Activated CD8-positive, alpha-beta T cell treated with anti-CD3 and anti-CD28 coated beads for 36 hours (primary cell): ENCODE data around the gene CNOT6. TPM values are rescaled to one million over a fixed set of nuclear protein-coding genes. Genes with fewer than 3 reads are reported as not detected.

ENCODE experiments used
- ATAC-seq: fragments of 200-7000 bp; cut with Tn5 transposase; one replicate; pipeline ENCODE4 v1.10.0; 2021; ENCODE audit warnings: mild to moderate bottlenecking, moderate library complexity
- CTCF ChIA-PET: fragments of 350-600 bp; sonication (Branson Sonifier 250); formaldehyde crosslinking; loops from one replicate; lab custom pipeline; 2021; ENCODE audit warnings: antibody characterized with exemption; lab: Charles Lee
- POLR2A ChIA-PET: fragments of 350-600 bp; sonication (Branson Sonifier 250); formaldehyde crosslinking; loops from one replicate; lab custom pipeline; 2021; ENCODE audit warnings: antibody characterized with exemption; lab: Charles Lee
- DNase-seq: peaks from one replicate; pipeline ENCODE4 v3.0.0-alpha.2; 2020
- H3K27ac Mint-ChIP-seq: one replicate; pipeline ENCODE4 v1.8.0; 2021; ENCODE audit warnings: mild to moderate bottlenecking, mixed read lengths
- H3K27me3 Mint-ChIP-seq: one replicate; pipeline ENCODE4 v1.8.0; 2021; ENCODE audit warnings: mixed read lengths
- H3K36me3 Mint-ChIP-seq: one replicate; pipeline ENCODE4 v1.8.0; 2021; ENCODE audit warnings: low read depth, mixed read lengths
- H3K4me1 Mint-ChIP-seq: one replicate; pipeline ENCODE4 v1.8.0; 2021; ENCODE audit warnings: low read depth, mixed read lengths
- H3K4me3 Mint-ChIP-seq: one replicate; pipeline ENCODE4 v1.8.0; 2021; ENCODE audit warnings: mild to moderate bottlenecking, moderate library complexity, mixed read lengths
- H3K9me3 Mint-ChIP-seq: one replicate; pipeline ENCODE4 v1.8.0; 2021; ENCODE audit warnings: mixed read lengths
- intact Hi-C: fragments of 100-400 bp; cut with micrococcal nuclease; formaldehyde crosslinking; loops from one replicate; pipeline ENCODE4 v1.10.0; 2022
- total RNA-seq, 2 experiments: library from RNA; stranded (reverse); gene quantifications; one replicate each; pipeline ENCODE4 v1.2.3, GENCODE V29; 2021
- TF ChIP-seq, protein P1 (sequence below): fragments of 200-600 bp; IDR thresholded peaks from one replicate; pipeline ENCODE4 v1.8.0; 2022; ENCODE audit warnings: antibody characterized with exemption, mild to moderate bottlenecking

The CNOT6 gene
- total RNA-seq, 2 experiments from 2014 or later: 28.4 to 30.4 TPM

- Mint-ChIP-seq H3K27ac (no peak overlapping the region), H3K4me3 (no peak overlapping the region), H3K4me1 (peaks cover 8% of the 10 kb centered on the region), H3K27me3 (no peaks in the 10 kb centered on the region), H3K36me3 (no peaks in the 10 kb centered on the region), H3K9me3 (no peaks in the 10 kb centered on the region)
- intact Hi-C loops: no loop called here
- POLR2A ChIA-PET: no interaction called here
- DNase-seq (no peak), ATAC-seq (no peak)
- TF ChIP-seq, protein P1, sequence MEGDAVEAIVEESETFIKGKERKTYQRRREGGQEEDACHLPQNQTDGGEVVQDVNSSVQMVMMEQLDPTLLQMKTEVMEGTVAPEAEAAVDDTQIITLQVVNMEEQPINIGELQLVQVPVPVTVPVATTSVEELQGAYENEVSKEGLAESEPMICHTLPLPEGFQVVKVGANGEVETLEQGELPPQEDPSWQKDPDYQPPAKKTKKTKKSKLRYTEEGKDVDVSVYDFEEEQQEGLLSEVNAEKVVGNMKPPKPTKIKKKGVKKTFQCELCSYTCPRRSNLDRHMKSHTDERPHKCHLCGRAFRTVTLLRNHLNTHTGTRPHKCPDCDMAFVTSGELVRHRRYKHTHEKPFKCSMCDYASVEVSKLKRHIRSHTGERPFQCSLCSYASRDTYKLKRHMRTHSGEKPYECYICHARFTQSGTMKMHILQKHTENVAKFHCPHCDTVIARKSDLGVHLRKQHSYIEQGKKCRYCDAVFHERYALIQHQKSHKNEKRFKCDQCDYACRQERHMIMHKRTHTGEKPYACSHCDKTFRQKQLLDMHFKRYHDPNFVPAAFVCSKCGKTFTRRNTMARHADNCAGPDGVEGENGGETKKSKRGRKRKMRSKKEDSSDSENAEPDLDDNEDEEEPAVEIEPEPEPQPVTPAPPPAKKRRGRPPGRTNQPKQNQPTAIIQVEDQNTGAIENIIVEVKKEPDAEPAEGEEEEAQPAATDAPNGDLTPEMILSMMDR: no peak
- CTCF ChIA-PET: no interaction called here
Observed at GRCh38 chr5:180621311-180621710, 127.1 kb downstream of the CNOT6 start.

DNA sequence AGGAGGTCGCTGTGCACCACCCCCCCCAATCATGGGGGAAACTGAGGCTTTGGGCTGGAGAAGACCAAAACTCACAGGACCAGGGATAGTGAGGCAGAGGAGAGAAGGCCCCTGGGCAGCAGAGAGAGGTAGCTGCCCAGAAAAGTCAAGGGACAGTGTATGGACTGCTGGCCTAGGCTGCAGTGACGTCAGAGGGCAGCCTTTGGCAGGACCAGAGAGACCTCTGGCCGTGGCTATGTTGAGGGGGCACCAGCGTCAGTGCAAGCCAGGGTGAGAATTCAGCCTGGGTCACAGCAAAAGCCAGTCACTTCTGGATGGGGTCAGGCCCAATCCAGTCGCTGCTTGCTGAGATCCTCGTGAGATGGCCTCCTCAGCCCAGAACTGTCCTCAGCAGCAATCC, 128.7 kb downstream of the CNOT6 start:
- ChIA-PET CTCF (no interaction called here), POLR2A (interaction anchor here (0.6 to 1.0 kb wide), 3 partner anchors 11 to 484 kb away, joined by 3 read pairs; no protein-coding TSS in a partner anchor)
- H3K4me1 Mint-ChIP-seq: peaks cover 8% of the 10 kb centered on the region

GRCh38 chr5:180623411-180623834, 129.2 kb downstream of the CNOT6 start:
- DNase-seq (no peak), ATAC-seq (no peak)
- no peak overlapping the region for H3K27ac Mint-ChIP-seq
- TF ChIP-seq, protein P1: no peak
- CTCF ChIA-PET: no interaction called here
- no peak overlapping the region for H3K4me3 Mint-ChIP-seq
- H3K4me1 Mint-ChIP-seq: peaks cover 8% of the 10 kb centered on the region
- H3K27me3 Mint-ChIP-seq: no peaks in the 10 kb centered on the region
- intact Hi-C loops: no loop called here
- no peaks in the 10 kb centered on the region for H3K36me3 Mint-ChIP-seq
- no peaks in the 10 kb centered on the region for H3K9me3 Mint-ChIP-seq
- POLR2A ChIA-PET: interaction anchor here (0.6 to 1.0 kb wide), 3 partner anchors 10 to 484 kb away, joined by 3 read pairs; no protein-coding TSS in a partner anchor

More for the DNA sequence above, 128.7 kb downstream of the CNOT6 start:
- Mint-ChIP-seq H3K27ac (no peak overlapping the region), H3K9me3 (no peaks in the 10 kb centered on the region), H3K36me3 (no peaks in the 10 kb centered on the region), H3K4me3 (no peak overlapping the region), H3K27me3 (no peaks in the 10 kb centered on the region)
- intact Hi-C loops: no loop called here
- ATAC-seq: no peak
- TF ChIP-seq, protein P1: no peak
- DNase-seq: no peak

DNA sequence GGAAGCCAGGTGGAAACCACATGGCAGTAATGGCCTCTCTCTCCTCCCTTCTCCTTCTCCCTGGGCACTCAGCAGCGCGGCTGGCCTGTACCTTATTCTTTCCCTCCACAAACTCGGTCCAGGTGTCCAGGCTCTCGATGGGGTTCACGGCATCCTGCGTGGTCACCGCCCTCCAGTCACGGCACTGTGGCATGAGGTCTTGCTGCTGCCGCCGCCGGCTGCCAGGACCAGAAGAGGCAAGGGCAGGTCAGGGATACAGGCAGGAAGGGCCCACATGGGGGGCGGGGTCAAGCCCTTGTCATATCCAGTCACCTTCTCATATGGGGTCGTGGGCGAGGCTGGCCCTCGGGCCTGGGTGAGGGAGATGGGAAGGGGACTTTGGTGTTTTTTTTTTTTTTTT, 129.7 kb downstream of the CNOT6 start:
- no peaks in the 10 kb centered on the region for H3K36me3 Mint-ChIP-seq
- no peaks in the 10 kb centered on the region for H3K9me3 Mint-ChIP-seq
- H3K4me1 Mint-ChIP-seq: peaks cover 8% of the 10 kb centered on the region
- no peaks in the 10 kb centered on the region for H3K27me3 Mint-ChIP-seq
- ATAC-seq (no peak), DNase-seq (no peak)
- POLR2A ChIA-PET: interaction anchor here (1.0 kb wide), 1 partner anchor 21 kb away, joined by 3 read pairs; no protein-coding TSS in a partner anchor
- CTCF ChIA-PET: no interaction called here
- TF ChIP-seq, protein P1: no peak
- H3K4me3 Mint-ChIP-seq: no peak overlapping the region
- intact Hi-C loops: no loop called here
- H3K27ac Mint-ChIP-seq: peak overlapping the region; percentile 55

DNA sequence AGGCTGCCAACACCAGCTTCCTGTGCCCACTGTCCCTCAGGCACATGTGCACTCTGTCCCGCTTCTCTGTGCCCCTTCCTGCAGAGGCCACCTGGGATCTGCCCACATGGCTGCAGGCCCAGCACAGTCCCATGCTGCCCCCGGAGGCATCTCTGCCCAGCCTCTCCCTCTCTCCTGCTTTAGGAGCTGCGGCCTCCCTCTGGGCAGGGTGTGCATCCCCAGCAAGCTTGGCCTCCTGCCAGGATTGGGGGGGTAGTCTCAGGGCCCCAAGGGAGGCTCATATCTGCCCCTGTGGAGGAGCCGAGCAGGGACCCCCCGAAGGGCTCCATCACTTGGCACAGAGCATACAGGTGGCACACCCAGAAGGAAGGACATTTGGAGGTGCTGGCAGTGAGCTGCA, 130.4 kb downstream of the CNOT6 start:
- peaks cover 8% of the 10 kb centered on the region for H3K4me1 Mint-ChIP-seq
- ATAC-seq (no peak), DNase-seq (no peak)
- no peak overlapping the region for H3K27ac Mint-ChIP-seq
- TF ChIP-seq, protein P1: no peak
- no peaks in the 10 kb centered on the region for H3K27me3 Mint-ChIP-seq
- POLR2A ChIA-PET: no interaction called here
- H3K4me3 Mint-ChIP-seq: no peak overlapping the region
- H3K36me3 Mint-ChIP-seq: no peaks in the 10 kb centered on the region
- H3K9me3 Mint-ChIP-seq: no peaks in the 10 kb centered on the region
- intact Hi-C loops: no loop called here
- CTCF ChIA-PET: no interaction called here
